Gastroesophageal sphincter (tissue), 4 donors: ENCODE results near the gene KLHL29. TPM values are rescaled to one million over a fixed set of nuclear protein-coding genes. Genes with fewer than 3 reads are reported as not detected.

Experiments
- ATAC-seq: fragments of 150-250 bp; one replicate; pipeline ENCODE4 v1.9.1; 2016; ENCODE audit warnings: mild to moderate bottlenecking, moderate library complexity
- H3K27ac ChIP-seq, 4 donors: fragments of 200-600 bp; sonication (generic) in 3 of 4; 1 replicate in 3 of 4; 2 replicates in 1 of 4; pipeline ENCODE4 v1.5.1; 2016 to 2019
- H3K27me3 ChIP-seq: fragments of 200-600 bp; sonication (generic); one replicate; pipeline ENCODE4 v1.5.1; 2019
- H3K36me3 ChIP-seq, 2 donors: fragments of 200-600 bp; sonication (generic); one replicate each; pipeline ENCODE4 v1.5.1; 2019; ENCODE audit warnings: control low read depth in 1 of 2
- H3K4me1 ChIP-seq, 3 donors: fragments of 200-600 bp; sonication (generic); 1 replicate in 2 of 3; 2 replicates in 1 of 3; pipeline ENCODE4 v1.5.1; 2016 to 2019; ENCODE audit warnings: control low read depth in 2 of 3
- H3K4me3 ChIP-seq, 2 donors: fragments of 200-600 bp; sonication (generic); one replicate each; pipeline ENCODE4 v1.5.1; 2019; ENCODE audit warnings: mild to moderate bottlenecking in 1 of 2, moderate library complexity in 1 of 2
- H3K9me3 ChIP-seq, 3 donors: fragments of 200-600 bp; sonication (generic); one replicate each; pipeline ENCODE4 v1.5.1; 2017 to 2019; ENCODE audit warnings: control low read depth in 2 of 3
- EP300 ChIP-seq: sonication (generic); formaldehyde crosslinking; IDR thresholded peaks from one replicate; pipeline ENCODE4 v1.6.1; 2017; ENCODE audit warnings: antibody characterized with exemption, mild to moderate bottlenecking
- POLR2A ChIP-seq, 2 donors: fragments of 450-650 bp; IDR thresholded peaks; one replicate each; pipeline ENCODE4 v1.6.1; 2017; ENCODE audit warnings: antibody characterized with exemption in 2 of 2, mild to moderate bottlenecking in 2 of 2, moderate library complexity in 1 of 2
- POLR2AphosphoS5 ChIP-seq: sonication (generic); formaldehyde crosslinking; IDR thresholded peaks from one replicate; pipeline ENCODE4 v1.6.1; 2017; ENCODE audit warnings: antibody characterized with exemption
- whole genome bisulfite sequencing, 2 donors: methylation state at CpG; one replicate each; pipeline ENCODE4 v1.1.5; 2018; ENCODE audit warnings: low coverage in 1 of 2; 5-methylcytosine and 5-hydroxymethylcytosine counted together
- total RNA-seq, 4 donors: library from RNA; depleted of rRNA; stranded (reverse); fragments of >200 nt; gene quantifications; one replicate each; pipeline ENCODE4 v1.1.0, GENCODE V29; 2016
- TF ChIP-seq, protein P1 (sequence below), 4 experiments: fragments of 200-600 bp in 2 of 4; fragments of 450-650 bp in 2 of 4; sonication (generic) in 1 of 4; IDR thresholded peaks; one replicate each; pipeline ENCODE4 v1.5.1; 2017 to 2019; ENCODE audit warnings: antibody characterized with exemption in 4 of 4, mild to moderate bottlenecking in 2 of 4, moderate library complexity in 2 of 4

KLHL29 gene
- total RNA-seq, 4 donors from 2014 or later: 15.2 to 31.5 (median 24.2) TPM

DNA sequence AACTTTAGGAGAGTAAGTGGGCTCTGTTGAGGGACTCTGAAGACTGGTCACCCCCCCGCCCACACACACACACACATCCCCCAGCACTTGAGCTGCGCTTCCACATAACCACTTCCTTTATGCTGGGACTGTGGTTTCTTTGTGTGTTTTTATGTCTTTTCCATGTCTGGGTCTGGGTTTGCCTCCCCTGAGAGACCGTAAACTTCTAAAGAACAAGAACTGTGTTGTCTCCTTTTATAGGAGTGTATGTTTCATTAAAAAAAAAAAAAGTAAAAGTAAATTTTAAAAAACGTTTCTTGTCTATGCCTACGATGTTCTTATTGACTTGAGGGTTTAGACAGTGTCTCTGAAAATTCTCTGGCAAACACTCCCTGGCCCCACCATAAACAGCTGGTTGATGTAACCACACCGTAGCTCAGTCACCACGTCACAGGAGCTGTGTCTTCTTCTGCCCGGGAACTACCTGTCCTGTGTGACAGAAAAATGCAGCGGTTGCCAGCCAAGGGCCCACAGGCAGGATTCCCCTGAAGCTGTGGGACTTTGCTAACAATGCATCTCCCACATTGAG lies 68.0 kb downstream of the KLHL29 start:
- ATAC-seq: peak; percentile 59
- WGBS, 2 donors: 48 to 58% methylated on average over 7 to 9 of the region's 9 CpGs
- H3K9me3 ChIP-seq: no peaks in the 10 kb centered on the region
- peak overlapping the region; percentile 62 to 86 (median 82) for H3K27ac ChIP-seq
- H3K4me3 ChIP-seq: no peak overlapping the region
- TF ChIP-seq POLR2AphosphoS5 (no peak), EP300 (no peak), POLR2A (IDR thresholded peaks at IDR 0.05) (no peak)
- TF ChIP-seq, protein P1, sequence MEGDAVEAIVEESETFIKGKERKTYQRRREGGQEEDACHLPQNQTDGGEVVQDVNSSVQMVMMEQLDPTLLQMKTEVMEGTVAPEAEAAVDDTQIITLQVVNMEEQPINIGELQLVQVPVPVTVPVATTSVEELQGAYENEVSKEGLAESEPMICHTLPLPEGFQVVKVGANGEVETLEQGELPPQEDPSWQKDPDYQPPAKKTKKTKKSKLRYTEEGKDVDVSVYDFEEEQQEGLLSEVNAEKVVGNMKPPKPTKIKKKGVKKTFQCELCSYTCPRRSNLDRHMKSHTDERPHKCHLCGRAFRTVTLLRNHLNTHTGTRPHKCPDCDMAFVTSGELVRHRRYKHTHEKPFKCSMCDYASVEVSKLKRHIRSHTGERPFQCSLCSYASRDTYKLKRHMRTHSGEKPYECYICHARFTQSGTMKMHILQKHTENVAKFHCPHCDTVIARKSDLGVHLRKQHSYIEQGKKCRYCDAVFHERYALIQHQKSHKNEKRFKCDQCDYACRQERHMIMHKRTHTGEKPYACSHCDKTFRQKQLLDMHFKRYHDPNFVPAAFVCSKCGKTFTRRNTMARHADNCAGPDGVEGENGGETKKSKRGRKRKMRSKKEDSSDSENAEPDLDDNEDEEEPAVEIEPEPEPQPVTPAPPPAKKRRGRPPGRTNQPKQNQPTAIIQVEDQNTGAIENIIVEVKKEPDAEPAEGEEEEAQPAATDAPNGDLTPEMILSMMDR (IDR thresholded peaks at IDR 0.05): no peak
- no peaks in the 10 kb centered on the region for H3K27me3 ChIP-seq
- peaks cover 0 to 4% of the 10 kb centered on the region in 2 donors for H3K36me3 ChIP-seq
- peaks cover 0 to 65% (median 11%) of the 10 kb centered on the region in 3 donors for H3K4me1 ChIP-seq

DNA sequence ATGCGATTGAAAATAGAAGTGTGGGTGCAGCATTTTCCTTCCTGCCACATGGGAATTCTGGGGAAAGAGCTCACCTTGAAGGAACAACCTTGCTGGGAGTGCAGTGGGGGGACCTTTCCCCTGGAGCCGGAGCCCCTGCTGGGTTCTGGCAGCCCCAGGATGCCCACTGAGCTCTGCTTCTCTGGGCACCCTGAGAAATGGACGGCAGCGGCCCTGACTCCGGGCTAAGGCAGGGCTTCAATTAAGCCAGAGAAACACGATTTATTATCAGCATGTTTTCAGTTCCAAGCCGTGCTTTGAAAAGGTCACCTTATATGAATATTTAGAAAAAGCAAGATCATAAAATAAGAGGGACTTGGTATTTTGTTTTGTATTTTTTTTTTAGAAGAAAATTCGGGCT lies 68.5 kb downstream of the KLHL29 start:
- ATAC-seq: no peak
- H3K9me3 ChIP-seq: no peaks in the 10 kb centered on the region
- peak overlapping the region; percentile 62 to 86 (median 82) for H3K27ac ChIP-seq
- H3K36me3 ChIP-seq: peaks cover 0 to 4% of the 10 kb centered on the region in 2 donors
- H3K27me3 ChIP-seq: no peaks in the 10 kb centered on the region
- TF ChIP-seq EP300: no peak
- TF ChIP-seq POLR2AphosphoS5: no peak
- TF ChIP-seq, protein P1 (IDR thresholded peaks at IDR 0.05): no peak
- no peak for TF ChIP-seq POLR2A (IDR thresholded peaks at IDR 0.05)
- peaks cover 0 to 65% (median 11%) of the 10 kb centered on the region in 3 donors for H3K4me1 ChIP-seq
- WGBS, 2 donors: 13 to 40% methylated on average over 3 of the region's 8 CpGs
- H3K4me3 ChIP-seq: no peak overlapping the region

DNA sequence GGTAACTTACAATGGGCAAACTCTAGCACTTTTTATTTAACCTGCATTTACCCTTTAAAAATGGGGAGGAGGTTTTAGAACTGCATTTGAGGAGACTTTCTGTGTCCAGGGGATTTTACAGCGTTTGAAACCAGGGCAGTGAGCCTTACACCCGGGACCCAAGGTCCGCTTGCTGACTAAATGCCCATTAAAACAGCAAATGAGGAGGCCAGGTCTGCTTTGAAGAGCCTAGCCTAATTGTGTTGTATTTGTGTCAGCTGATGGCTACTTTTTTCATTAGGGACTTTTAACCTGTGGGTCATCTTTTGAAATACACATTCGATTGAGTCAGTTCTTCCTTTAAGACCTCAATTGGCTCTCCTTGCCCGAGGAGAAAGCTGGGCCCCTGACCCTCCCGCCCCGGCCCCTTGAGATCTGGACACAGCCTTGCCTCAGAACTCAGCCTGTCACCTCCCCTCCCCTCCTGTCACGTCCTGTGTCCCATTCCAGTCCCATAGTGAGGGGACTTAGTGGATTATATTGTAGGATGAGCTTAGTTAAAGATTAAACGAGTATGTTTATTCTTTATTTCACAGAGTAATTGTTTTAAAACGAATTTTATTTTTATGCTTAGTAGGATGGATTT lies 69.0 kb downstream of the KLHL29 start:
- TF ChIP-seq EP300 (no peak), POLR2A (IDR thresholded peaks at IDR 0.05) (no peak), POLR2AphosphoS5 (no peak)
- TF ChIP-seq, protein P1 (IDR thresholded peaks at IDR 0.05): no peak
- no peak for ATAC-seq
- Histone ChIP-seq H3K27ac (peak overlapping the region; percentile 62 to 86 (median 82)), H3K9me3 (no peaks in the 10 kb centered on the region), H3K4me1 (peaks cover 0 to 65% (median 11%) of the 10 kb centered on the region in 3 donors), H3K4me3 (no peak overlapping the region), H3K27me3 (no peaks in the 10 kb centered on the region), H3K36me3 (peaks cover 0 to 4% of the 10 kb centered on the region in 2 donors)
- WGBS, 2 donors: 37 to 62% methylated on average over 8 to 9 of the region's 10 CpGs

DNA sequence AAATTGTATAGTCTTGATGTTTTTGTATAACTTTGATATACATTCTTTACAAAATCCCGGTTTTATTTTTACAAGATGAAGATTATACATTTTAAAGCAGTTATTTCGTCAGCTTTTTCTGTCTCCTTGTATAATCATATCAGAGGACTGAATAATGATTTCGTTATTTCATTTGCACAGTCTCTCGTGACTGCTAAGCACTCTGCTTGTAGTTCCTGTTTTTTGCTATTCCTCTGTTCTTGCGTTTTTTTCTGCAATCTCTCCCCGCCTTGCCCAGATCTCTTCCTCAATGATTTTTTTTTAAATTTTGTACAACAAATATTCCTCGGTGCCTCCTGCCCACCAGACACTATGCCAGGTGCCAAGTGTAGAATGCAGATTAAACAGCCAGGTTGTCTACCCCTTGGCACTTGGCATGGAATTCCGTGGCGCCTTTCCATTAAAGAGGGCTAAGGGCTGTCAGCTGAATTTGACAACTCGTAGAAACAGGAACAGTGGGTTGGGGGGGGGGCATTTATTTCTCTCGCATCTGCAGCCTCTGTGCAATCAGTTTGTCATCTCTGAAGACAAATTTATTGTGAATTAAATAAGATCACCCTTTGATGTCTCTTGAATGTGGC lies 69.6 kb downstream of the KLHL29 start:
- H3K9me3 ChIP-seq: no peaks in the 10 kb centered on the region
- peaks cover 0 to 58% (median 11%) of the 10 kb centered on the region in 3 donors for H3K4me1 ChIP-seq
- H3K27me3 ChIP-seq: no peaks in the 10 kb centered on the region
- H3K36me3 ChIP-seq: peaks cover 0 to 4% of the 10 kb centered on the region in 2 donors
- no peak overlapping the region for H3K4me3 ChIP-seq
- TF ChIP-seq POLR2A (IDR thresholded peaks at IDR 0.05) (no peak), EP300 (no peak), POLR2AphosphoS5 (peak; percentile 17)
- ATAC-seq: no peak
- WGBS, 2 donors: 31 to 73% methylated on average over 6 to 11 of the region's 11 CpGs
- peak overlapping the region; percentile 62 to 86 (median 82) for H3K27ac ChIP-seq

DNA sequence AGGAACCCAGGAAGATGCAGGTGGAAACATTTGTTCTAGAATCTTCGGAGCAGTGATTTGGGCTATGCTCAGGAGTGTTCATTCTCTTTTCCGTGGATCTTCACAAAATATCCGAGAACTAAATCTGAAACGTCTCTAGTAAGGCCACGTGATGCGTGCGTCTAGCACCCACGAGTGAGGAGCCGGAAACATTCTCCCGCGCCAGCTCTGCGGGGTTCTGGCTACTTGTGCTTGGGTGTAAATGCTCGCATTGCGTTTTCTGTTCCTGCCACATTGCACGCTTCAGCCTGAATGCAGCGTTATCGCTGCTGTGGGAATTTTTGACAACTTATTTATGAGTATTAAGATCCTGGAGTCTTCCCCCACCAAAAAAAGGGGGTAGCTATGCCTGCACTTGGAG lies 71.4 kb downstream of the KLHL29 start:
- H3K4me3 ChIP-seq: no peak overlapping the region
- WGBS, 2 donors: 95% methylated on average over 15 to 16 of the region's 17 CpGs
- H3K27me3 ChIP-seq: no peaks in the 10 kb centered on the region
- no peak for TF ChIP-seq POLR2AphosphoS5
- H3K27ac ChIP-seq: no peak overlapping the region
- H3K9me3 ChIP-seq: no peaks in the 10 kb centered on the region
- H3K36me3 ChIP-seq: peaks cover 0 to 4% of the 10 kb centered on the region in 2 donors
- H3K4me1 ChIP-seq: peaks cover 0 to 53% (median 11%) of the 10 kb centered on the region in 3 donors
- ATAC-seq: no peak
